Natural killer cell (primary cell): ENCODE data around the gene ATP23. TPM values are rescaled to one million over a fixed set of nuclear protein-coding genes. Genes with fewer than 3 reads are reported as not detected.

Experiments
- ATAC-seq, 3 donors: fragments of 150-1000 bp in 2 of 3; fragments of 200-7000 bp in 1 of 3; cut with Tn5 transposase; 1 replicate in 1 of 3; 2 replicates in 2 of 3; pipeline ENCODE4 v1.10.0; 2021; ENCODE audit warnings: mild to moderate bottlenecking in 2 of 3, moderate library complexity in 2 of 3
- DNase-seq, 2 donors: peaks; one replicate each; pipeline versions ENCODE4 v3.0.0 to v3.0.0-alpha.2; 2013 to 2021; ENCODE audit warnings: mixed read lengths in 1 of 2
- H3K27ac ChIP-seq: one replicate; pipeline ENCODE4 v1.5.1; 2013; ENCODE audit warnings: mild to moderate bottlenecking, low read length
- H3K27me3 ChIP-seq: one replicate; pipeline ENCODE4 v1.6.1; 2013; ENCODE audit warnings: low read length; ENCODE audit not compliant: control insufficient read depth, insufficient read depth
- H3K36me3 ChIP-seq: one replicate; pipeline ENCODE4 v1.6.1; 2013; ENCODE audit warnings: low read length; ENCODE audit not compliant: control insufficient read depth, insufficient read depth
- H3K4me1 ChIP-seq: one replicate; pipeline ENCODE4 v1.6.1; 2013; ENCODE audit warnings: low read length; ENCODE audit not compliant: control insufficient read depth, insufficient read depth
- H3K4me3 ChIP-seq: one replicate; pipeline ENCODE4 v1.5.1; 2013; ENCODE audit warnings: low read length
- H3K9me3 ChIP-seq: one replicate; pipeline ENCODE4 v1.6.1; 2013; ENCODE audit warnings: low read length; ENCODE audit not compliant: control insufficient read depth, insufficient read depth
- H3K27ac Mint-ChIP-seq, 2 donors: one replicate each; pipeline ENCODE4 v1.8.0; 2022; ENCODE audit warnings: mild to moderate bottlenecking in 2 of 2, mixed read lengths in 2 of 2, moderate library complexity in 1 of 2
- H3K27me3 Mint-ChIP-seq, 2 donors: one replicate each; pipeline ENCODE4 v1.8.0; 2022; ENCODE audit warnings: low read depth in 2 of 2, mixed read lengths in 2 of 2
- H3K36me3 Mint-ChIP-seq: one replicate; pipeline ENCODE4 v1.8.0; 2022; ENCODE audit warnings: mixed read lengths
- H3K4me1 Mint-ChIP-seq, 2 donors: one replicate each; pipeline ENCODE4 v1.8.0; 2022; ENCODE audit warnings: mixed read lengths in 2 of 2
- H3K4me3 Mint-ChIP-seq: one replicate; pipeline ENCODE4 v1.8.0; 2022; ENCODE audit warnings: mild to moderate bottlenecking, moderate library complexity, mixed read lengths
- H3K9me3 Mint-ChIP-seq, 2 donors: one replicate each; pipeline ENCODE4 v1.8.0; 2022; ENCODE audit warnings: mixed read lengths in 2 of 2
- WGBS: methylation state at CpG from one replicate; pipeline ENCODE4 v1.1.7; 2013; ENCODE audit warnings: missing lambda C conversion rate; ENCODE audit not compliant: insufficient coverage; 5-methylcytosine and 5-hydroxymethylcytosine counted together
- intact Hi-C: fragments of 100-400 bp; cut with micrococcal nuclease; formaldehyde crosslinking; loops from one replicate; pipeline ENCODE4 v1.14.2; 2022
- total RNA-seq, 4 donors: library from RNA; stranded (reverse); fragments of 120-200 nt in 1 of 4; gene quantifications; one replicate each; pipeline versions ENCODE4 v1.2.3 to v1.2.4, GENCODE V29; 2013 to 2022
- TF ChIP-seq, protein P1 (sequence below): fragments of 200-600 bp; IDR thresholded peaks from one replicate; pipeline ENCODE4 v1.8.0; 2022; ENCODE audit warnings: antibody characterized with exemption

ATP23 gene
- total RNA-seq, 3 donors from 2014 or later (not counting 1 experiment from before 2014, with no cell fraction given) = 4.9 to 8.8 (median 6.3) TPM

DNA sequence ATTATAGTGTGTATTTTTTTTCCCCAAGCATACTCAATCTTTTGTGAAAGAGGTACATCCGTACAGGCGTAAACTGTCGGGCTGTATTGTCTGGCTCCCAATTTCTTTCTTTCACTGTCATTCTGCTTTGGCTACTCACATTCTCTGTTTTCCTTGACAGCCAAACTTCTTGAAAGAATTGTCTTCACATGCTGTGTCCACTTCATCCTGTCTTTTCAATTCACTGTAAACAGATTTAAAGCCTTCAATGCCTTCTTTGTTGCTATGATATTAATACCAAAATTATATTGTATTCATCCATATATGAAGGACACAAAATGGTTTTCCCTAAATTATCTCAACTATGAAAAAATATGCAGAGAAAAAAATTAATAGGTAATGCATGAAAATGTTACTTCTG lies 6.0 kb upstream of the ATP23 start:
- H3K27me3 Mint-ChIP-seq = no peaks in the 10 kb centered on the region
- peak overlapping the region; percentile 98 to 99 for H3K27ac Mint-ChIP-seq
- ATAC-seq (no peak), DNase-seq (no peak)
- H3K9me3 Mint-ChIP-seq = no peaks in the 10 kb centered on the region
- peaks cover 19 to 22% of the 10 kb centered on the region in 2 donors for H3K4me1 Mint-ChIP-seq
- Histone ChIP-seq H3K27ac (peak overlapping the region; percentile 88), H3K36me3 (no peaks in the 10 kb centered on the region), H3K9me3 (no peaks in the 10 kb centered on the region), H3K27me3 (no peaks in the 10 kb centered on the region), H3K4me3 (peak overlapping the region; percentile 48), H3K4me1 (peaks cover 3% of the 10 kb centered on the region)
- TF ChIP-seq, protein P1, sequence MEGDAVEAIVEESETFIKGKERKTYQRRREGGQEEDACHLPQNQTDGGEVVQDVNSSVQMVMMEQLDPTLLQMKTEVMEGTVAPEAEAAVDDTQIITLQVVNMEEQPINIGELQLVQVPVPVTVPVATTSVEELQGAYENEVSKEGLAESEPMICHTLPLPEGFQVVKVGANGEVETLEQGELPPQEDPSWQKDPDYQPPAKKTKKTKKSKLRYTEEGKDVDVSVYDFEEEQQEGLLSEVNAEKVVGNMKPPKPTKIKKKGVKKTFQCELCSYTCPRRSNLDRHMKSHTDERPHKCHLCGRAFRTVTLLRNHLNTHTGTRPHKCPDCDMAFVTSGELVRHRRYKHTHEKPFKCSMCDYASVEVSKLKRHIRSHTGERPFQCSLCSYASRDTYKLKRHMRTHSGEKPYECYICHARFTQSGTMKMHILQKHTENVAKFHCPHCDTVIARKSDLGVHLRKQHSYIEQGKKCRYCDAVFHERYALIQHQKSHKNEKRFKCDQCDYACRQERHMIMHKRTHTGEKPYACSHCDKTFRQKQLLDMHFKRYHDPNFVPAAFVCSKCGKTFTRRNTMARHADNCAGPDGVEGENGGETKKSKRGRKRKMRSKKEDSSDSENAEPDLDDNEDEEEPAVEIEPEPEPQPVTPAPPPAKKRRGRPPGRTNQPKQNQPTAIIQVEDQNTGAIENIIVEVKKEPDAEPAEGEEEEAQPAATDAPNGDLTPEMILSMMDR = no peak
- intact Hi-C loops = no loop called here
- H3K36me3 Mint-ChIP-seq = no peaks in the 10 kb centered on the region
- WGBS = 85% methylated on average over 3 of the region's 3 CpGs
- H3K4me3 Mint-ChIP-seq = peak overlapping the region; percentile 93

DNA sequence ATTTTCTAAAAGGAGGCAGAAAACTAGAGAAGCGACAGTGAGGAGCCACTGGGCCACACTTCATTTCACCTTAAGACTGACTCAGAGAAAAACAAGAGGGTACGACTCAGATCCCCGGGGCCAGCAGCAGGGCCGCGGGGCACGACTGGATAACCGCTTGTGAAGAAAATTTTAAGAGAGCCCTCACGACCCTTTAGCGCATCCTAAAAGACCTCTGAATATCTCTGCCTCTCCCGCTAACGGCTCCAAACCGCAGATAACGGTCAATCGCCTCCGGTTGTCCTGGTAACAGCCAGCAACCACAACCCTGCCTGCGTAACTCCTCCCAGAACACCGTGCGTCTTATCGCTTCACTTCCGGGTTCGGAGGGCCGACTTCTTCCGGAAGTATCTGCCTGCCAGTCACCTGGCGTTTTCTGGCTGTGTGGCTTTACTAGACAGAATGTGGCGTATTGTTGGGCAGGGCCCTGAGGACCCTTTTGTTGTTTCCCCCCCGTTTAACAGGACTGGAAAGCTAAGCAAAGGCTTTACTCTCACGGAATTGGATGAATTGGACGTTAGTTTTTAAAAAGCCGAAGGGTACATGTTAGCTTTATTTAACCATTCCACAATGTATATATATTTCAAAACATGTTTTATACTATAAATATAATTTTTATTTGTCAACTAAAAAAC lies 5.4 kb upstream of the ATP23 start:
- Mint-ChIP-seq H3K4me3 (peak overlapping the region; percentile 93), H3K36me3 (no peaks in the 10 kb centered on the region), H3K27ac (peak overlapping the region; percentile 98 to 99), H3K27me3 (no peaks in the 10 kb centered on the region), H3K4me1 (peaks cover 25 to 29% of the 10 kb centered on the region in 2 donors), H3K9me3 (no peaks in the 10 kb centered on the region)
- Histone ChIP-seq H3K27me3 (no peaks in the 10 kb centered on the region), H3K9me3 (no peaks in the 10 kb centered on the region), H3K27ac (peak overlapping the region; percentile 88), H3K4me3 (peak overlapping the region; percentile 48), H3K36me3 (no peaks in the 10 kb centered on the region), H3K4me1 (peaks cover 9% of the 10 kb centered on the region)
- peak; percentile 87 to 97 for DNase-seq
- intact Hi-C loops = no loop called here
- under 1% methylated on average over 26 of the region's 29 CpGs for WGBS
- TF ChIP-seq, protein P1 = no peak
- peak; percentile 89 to 98 (median 96) for ATAC-seq

DNA sequence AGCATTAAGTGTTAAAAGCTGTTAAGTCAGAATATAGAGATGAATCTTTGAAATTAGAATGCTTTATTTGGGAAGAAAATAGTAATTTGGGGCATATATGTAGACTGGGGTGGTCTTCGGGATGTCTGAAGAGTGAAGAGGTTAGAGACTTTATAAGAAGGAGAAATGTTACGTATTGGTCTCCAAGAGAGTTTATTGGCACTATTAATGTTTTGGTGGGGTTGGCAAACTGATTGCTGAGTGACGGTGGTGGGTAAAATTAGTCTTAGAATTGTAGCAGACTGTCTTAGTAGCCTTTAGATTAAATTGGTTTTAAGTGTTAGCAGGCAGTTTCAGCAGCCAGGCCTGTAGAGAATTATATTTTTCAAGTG lies 4.9 kb upstream of the ATP23 start:
- Mint-ChIP-seq H3K27ac (peak overlapping the region; percentile 98 to 99), H3K9me3 (no peaks in the 10 kb centered on the region), H3K27me3 (no peaks in the 10 kb centered on the region), H3K36me3 (no peaks in the 10 kb centered on the region), H3K4me3 (peak overlapping the region; percentile 56), H3K4me1 (peaks cover 28 to 31% of the 10 kb centered on the region in 2 donors)
- H3K4me1 ChIP-seq = peaks cover 10% of the 10 kb centered on the region
- H3K9me3 ChIP-seq = no peaks in the 10 kb centered on the region
- intact Hi-C loops = no loop called here
- H3K27ac ChIP-seq = peak overlapping the region; percentile 88
- no peaks in the 10 kb centered on the region for H3K36me3 ChIP-seq
- DNase-seq (peak in 1 of 2 donors; percentile 9), ATAC-seq (no peak)
- 61% methylated on average over 3 of the region's 3 CpGs for WGBS
- no peaks in the 10 kb centered on the region for H3K27me3 ChIP-seq
- TF ChIP-seq, protein P1 = no peak
- peak overlapping the region; percentile 48 for H3K4me3 ChIP-seq

DNA sequence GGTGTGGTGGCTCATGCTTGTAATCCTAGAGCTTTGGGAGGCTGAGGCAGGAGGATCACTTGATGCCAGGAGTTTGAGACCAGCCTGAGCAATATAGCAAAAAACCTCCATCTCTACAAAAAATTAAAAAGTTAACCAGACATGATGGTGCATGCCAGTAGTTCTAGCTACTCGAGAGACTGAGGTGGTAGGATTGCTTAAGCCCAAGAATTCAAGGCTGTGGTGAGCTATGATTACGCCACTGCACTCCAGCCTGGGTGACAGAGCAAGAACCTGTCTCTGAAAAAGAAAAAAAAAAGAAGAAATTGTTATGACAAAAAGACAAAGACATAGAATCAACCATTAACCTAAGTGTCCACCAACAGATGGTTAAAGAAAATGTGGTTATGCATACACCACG lies 2.1 kb upstream of the ATP23 start:
- peak overlapping the region; percentile 45 for H3K4me3 Mint-ChIP-seq
- no peak overlapping the region for H3K4me3 ChIP-seq
- no peaks in the 10 kb centered on the region for H3K27me3 Mint-ChIP-seq
- no peak overlapping the region for H3K27ac ChIP-seq
- ATAC-seq (no peak), DNase-seq (no peak)
- no peaks in the 10 kb centered on the region for H3K9me3 Mint-ChIP-seq
- no peaks in the 10 kb centered on the region for H3K36me3 ChIP-seq
- 93% methylated on average over 3 of the region's 3 CpGs for WGBS
- peaks cover 19% of the 10 kb centered on the region for H3K4me1 ChIP-seq
- no peaks in the 10 kb centered on the region for H3K36me3 Mint-ChIP-seq
- TF ChIP-seq, protein P1 = no peak
- H3K9me3 ChIP-seq = no peaks in the 10 kb centered on the region
- H3K4me1 Mint-ChIP-seq = peaks cover 46 to 54% of the 10 kb centered on the region in 2 donors
- intact Hi-C loops = no loop called here
- H3K27ac Mint-ChIP-seq = peak overlapping the region; percentile 51 to 53
- no peaks in the 10 kb centered on the region for H3K27me3 ChIP-seq
